SK-N-SH (cell line): ENCODE results near the gene ST7. TPM values are rescaled to one million over a fixed set of nuclear protein-coding genes. Genes with fewer than 3 reads are reported as not detected.

Experiments used
- CTCF ChIA-PET: fragments of 300-600, 350-600 bp; formaldehyde crosslinking; extraction: SDS; loops from one replicate; lab custom pipeline; 2021; lab: Yijun Ruan, JAX
- POLR2A ChIA-PET: fragments of 350-600 bp; sonication (Branson Sonifier 250); formaldehyde crosslinking; extraction: SDS; loops from one replicate; lab custom pipeline; 2020; ENCODE audit warnings: antibody characterized with exemption, inconsistent platforms; lab: Yijun Ruan, JAX
- DNase-seq: peaks from one replicate; pipeline ENCODE4 v3.0.0; 2012
- H2AFZ ChIP-seq: fragments of 200-600 bp; sonication (generic); 2 replicates; pipeline ENCODE4 v1.8.1; 2016; ENCODE audit warnings: antibody characterized with exemption, mild to moderate bottlenecking, low read depth
- H3F3A ChIP-seq: fragments of 200-600 bp; sonication (generic); replicated peaks from 2 replicates; pipeline ENCODE3; 2016; ENCODE audit warnings: antibody characterized with exemption, mild to moderate bottlenecking; ENCODE audit not compliant: insufficient read depth
- H3K27ac ChIP-seq, 2 experiments: fragments of 200-500 bp in 1 of 2; fragments of 200-600 bp in 1 of 2; sonication (Bioruptor generic) in 1 of 2; sonication (generic), shearing (Covaris generic) in 1 of 2; 2 replicates each; pipeline versions ENCODE4 v1.5.1 to v1.6.1; 2014 to 2016; ENCODE audit warnings: low read depth in 2 of 2, inconsistent platforms in 1 of 2, low read length in 1 of 2, mild to moderate bottlenecking in 1 of 2, mixed read lengths in 1 of 2
- H3K27me3 ChIP-seq: fragments of 200-600 bp; sonication (generic), shearing (Covaris generic); 2 replicates; pipeline ENCODE4 v1.6.1; 2016; ENCODE audit warnings: mixed run types; ENCODE audit not compliant: insufficient read depth
- H3K36me3 ChIP-seq, 2 experiments: fragments of 200-500 bp in 1 of 2; fragments of 200-600 bp in 1 of 2; sonication (Bioruptor generic) in 1 of 2; sonication (generic) in 1 of 2; replicated peaks in 1 of 2; 2 replicates each; pipeline versions ENCODE3 to v1.5.1; 2014 to 2016; ENCODE audit warnings: low read length in 1 of 2, mild to moderate bottlenecking in 1 of 2; ENCODE audit not compliant: insufficient read depth in 2 of 2, control insufficient read depth in 1 of 2
- H3K4me1 ChIP-seq, 2 experiments: fragments of 200-500 bp in 1 of 2; fragments of 200-600 bp in 1 of 2; sonication (Bioruptor generic) in 1 of 2; sonication (generic), shearing (Covaris generic) in 1 of 2; 2 replicates each; pipeline versions ENCODE4 v1.5.1 to v1.6.1; 2014 to 2016; ENCODE audit warnings: low read depth in 1 of 2, low read length in 1 of 2, mixed run types in 1 of 2; ENCODE audit not compliant: insufficient read depth in 2 of 2, control insufficient read depth in 1 of 2
- H3K4me2 ChIP-seq: fragments of 200-600 bp; sonication (generic), shearing (Covaris generic); 2 replicates; pipeline ENCODE4 v1.6.1; 2017; ENCODE audit warnings: mixed run types
- H3K4me3 ChIP-seq, 2 experiments: fragments of 200-500 bp in 1 of 2; fragments of 200-600 bp in 1 of 2; sonication (Bioruptor generic) in 1 of 2; sonication (generic), shearing (Covaris generic) in 1 of 2; 2 replicates each; pipeline versions ENCODE4 v1.5.1 to v1.8.1; 2014 to 2016; ENCODE audit warnings: low read depth in 2 of 2, inconsistent platforms in 1 of 2, low read length in 1 of 2, mild to moderate bottlenecking in 1 of 2, mixed read lengths in 1 of 2, moderate library complexity in 1 of 2
- H3K79me2 ChIP-seq: fragments of 200-600 bp; sonication (generic); 2 replicates; pipeline ENCODE4 v1.8.1; 2017; ENCODE audit warnings: mild to moderate bottlenecking; ENCODE audit not compliant: insufficient read depth
- H3K9ac ChIP-seq: fragments of 200-600 bp; sonication (generic); 2 replicates; pipeline ENCODE4 v1.6.1; 2017; ENCODE audit warnings: mixed run types
- H3K9me2 ChIP-seq: fragments of 200-600 bp; sonication (generic); 2 replicates; pipeline ENCODE4 v1.6.1; 2017; ENCODE audit warnings: mixed run types
- H3K9me3 ChIP-seq: fragments of 200-600 bp; sonication (generic); 2 replicates; pipeline ENCODE4 v1.6.1; 2017; ENCODE audit warnings: mixed run types, mild to moderate bottlenecking, moderate library complexity
- H4K20me1 ChIP-seq: fragments of 200-600 bp; sonication (generic); 2 replicates; pipeline ENCODE4 v1.6.1; 2017; ENCODE audit warnings: mild to moderate bottlenecking, mixed run types; ENCODE audit not compliant: insufficient read depth
- CTCF ChIP-seq: fragments of 200-600 bp; sonication (generic); IDR thresholded peaks from 2 replicates; pipeline ENCODE4 v1.6.1; 2017; ENCODE audit warnings: antibody characterized with exemption, mild to moderate bottlenecking, moderate library complexity
- EP300 ChIP-seq, 2 experiments: IDR thresholded peaks; 2 replicates each; pipeline versions ENCODE4 v1.4.0 to v1.6.1; 2012; ENCODE audit warnings: borderline replicate concordance in 1 of 2, low read depth in 1 of 2, low read length in 1 of 2
- EZH2phosphoT487 ChIP-seq: fragments of 200-600 bp; sonication (generic); IDR thresholded peaks from 2 replicates; pipeline ENCODE4 v1.6.1; 2017; ENCODE audit warnings: low read depth, mixed run types, mild to moderate bottlenecking, antibody characterized with exemption, moderate library complexity, borderline replicate concordance
- FOXJ3 ChIP-seq: sonication (generic); formaldehyde crosslinking; IDR thresholded peaks from 2 replicates; pipeline ENCODE4 v1.5.1; 2020; ENCODE audit warnings: mild to moderate bottlenecking, missing genetic modification reagents
- GABPA ChIP-seq: IDR thresholded peaks from 2 replicates; pipeline ENCODE4 v1.4.0; 2012; ENCODE audit warnings: low read depth, mild to moderate bottlenecking
- GATA2 ChIP-seq: sonication (generic); formaldehyde crosslinking; IDR thresholded peaks from 2 replicates; pipeline ENCODE4 v1.5.0; 2020; ENCODE audit warnings: mild to moderate bottlenecking, missing genetic modification reagents
- MEF2A ChIP-seq: IDR thresholded peaks from 2 replicates; pipeline ENCODE4 v1.4.0; 2012; ENCODE audit warnings: low read depth, borderline replicate concordance
- NRF1 ChIP-seq: IDR thresholded peaks from 2 replicates; pipeline ENCODE4 v1.6.1; 2012; ENCODE audit warnings: low read depth, mild to moderate bottlenecking, low read length
- POLR2AphosphoS5 ChIP-seq: IDR thresholded peaks from 2 replicates; pipeline ENCODE4 v1.6.1; 2012; ENCODE audit warnings: low read depth, low read length
- RAD21 ChIP-seq: IDR thresholded peaks from 2 replicates; pipeline ENCODE4 v1.6.1; 2012; ENCODE audit warnings: mild to moderate bottlenecking, low read length
- RFX5 ChIP-seq: IDR thresholded peaks from 2 replicates; pipeline ENCODE4 v1.6.1; 2012; ENCODE audit warnings: mild to moderate bottlenecking, improper control_type of control experiment, low read length
- SIN3A ChIP-seq: IDR thresholded peaks from 2 replicates; pipeline ENCODE4 v1.6.1; 2012; ENCODE audit warnings: low read depth, mild to moderate bottlenecking, low read length, moderate library complexity, borderline replicate concordance
- TAF1 ChIP-seq: IDR thresholded peaks from 2 replicates; pipeline ENCODE4 v1.6.1; 2012; ENCODE audit warnings: low read depth, mild to moderate bottlenecking, low read length, moderate library complexity, borderline replicate concordance
- TCF12 ChIP-seq: IDR thresholded peaks from 2 replicates; pipeline ENCODE4 v1.4.0; 2012
- TEAD4 ChIP-seq: IDR thresholded peaks from 2 replicates; pipeline ENCODE4 v1.4.0; 2012; ENCODE audit warnings: mild to moderate bottlenecking, borderline replicate concordance; ENCODE audit not compliant: insufficient read depth
- YY1 ChIP-seq: IDR thresholded peaks from 2 replicates; pipeline ENCODE4 v1.4.0; 2012; ENCODE audit warnings: low read depth, mild to moderate bottlenecking
- WGBS: methylation state at CpG from one replicate; pipeline ENCODE4 v1.1.6; 2017; ENCODE audit warnings: low lambda C conversion rate; 5-methylcytosine and 5-hydroxymethylcytosine counted together
- polyA plus RNA-seq, 3 experiments: library from polyadenylated mRNA; depleted of rRNA; stranded (reverse); fragments of >200 nt; gene quantifications; 2 replicates each; pipeline ENCODE4 v1.2.3, GENCODE V29; 2012

The ST7 gene
- polyA plus RNA-seq, 1 of the 3 experiments (the other 2 are of a cell fraction) = 23.5 TPM

GRCh38 chr7:116967254-116967922, 14.1 kb downstream of the ST7 start:
- H3K9ac ChIP-seq = no peak overlapping the region
- POLR2A ChIA-PET = interaction anchor here (1.4 kb wide), 1 partner anchor 13 kb away, joined by 6 read pairs; no protein-coding TSS in a partner anchor
- WGBS = 100% methylated on average over 5 of the region's 5 CpGs
- H3F3A ChIP-seq = no peaks in the 10 kb centered on the region
- H3K9me2 ChIP-seq = no peaks in the 10 kb centered on the region
- H3K4me3 ChIP-seq = no peak overlapping the region
- peaks cover 0 to 6% of the 10 kb centered on the region in 2 experiments; a peak in 2 of 4 replicates for H3K4me1 ChIP-seq
- no peaks in the 10 kb centered on the region for H4K20me1 ChIP-seq
- no peaks in the 10 kb centered on the region for H3K9me3 ChIP-seq
- peaks cover 64% of the 10 kb centered on the region for H3K79me2 ChIP-seq
- H3K36me3 ChIP-seq = no peaks in the 10 kb centered on the region
- CTCF ChIA-PET = interaction anchor here (1.1 to 6.4 kb wide), 5 partner anchors 11 to 160 kb away, joined by 5 to 57 read pairs (median 6); no protein-coding TSS in a partner anchor
- no peak overlapping the region for H3K27ac ChIP-seq
- H3K27me3 ChIP-seq = no peaks in the 10 kb centered on the region
- no peak for DNase-seq
- TF ChIP-seq GABPA (no peak), NRF1 (no peak), SIN3A (no peak), TAF1 (no peak), RFX5 (no peak), EZH2phosphoT487 (no peak), EP300 (IDR thresholded peaks at IDR 0.05; ENCODE audit: borderline replicate concordance in 1 of 2, low read depth in 1 of 2, low read length in 1 of 2) (no peak), YY1 (no peak), FOXJ3 (CRISPR knock-in tag) (no peak), GATA2 (CRISPR knock-in tag) (no peak), TEAD4 (no peak)
- no peak overlapping the region for H3K4me2 ChIP-seq
- H2AFZ ChIP-seq = no peak overlapping the region

DNA sequence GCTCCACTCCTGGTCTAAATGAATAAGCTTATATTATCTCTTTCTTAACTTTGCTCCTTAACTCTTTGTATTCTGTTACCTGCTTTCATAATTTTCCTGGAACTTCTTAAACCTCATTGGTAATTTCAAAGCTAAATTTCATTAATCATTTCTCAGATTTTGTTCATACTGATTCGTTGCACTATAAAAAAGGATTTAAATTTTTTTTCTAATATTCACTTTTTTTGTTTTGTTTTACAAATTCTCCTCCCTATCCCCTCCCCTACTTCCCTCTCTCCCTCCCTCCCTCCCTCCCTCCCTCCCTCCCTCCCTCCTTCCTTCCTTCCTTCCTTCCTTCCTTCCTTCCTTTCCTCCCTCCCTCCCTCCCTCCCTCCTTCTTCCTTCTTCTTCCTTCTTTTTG, 14.7 kb downstream of the ST7 start:
- POLR2A ChIA-PET = no interaction called here
- peaks cover 0 to 6% of the 10 kb centered on the region in 2 experiments; a peak in 2 of 4 replicates for H3K4me1 ChIP-seq

More for the DNA sequence above, 14.7 kb downstream of the ST7 start:
- no peak overlapping the region for H3K9ac ChIP-seq
- H3K9me2 ChIP-seq = no peaks in the 10 kb centered on the region
- H3K27me3 ChIP-seq = no peaks in the 10 kb centered on the region
- no peak overlapping the region for H3K4me3 ChIP-seq
- H3F3A ChIP-seq = no peaks in the 10 kb centered on the region
- no peak for DNase-seq
- 69% methylated on average over 1 of the region's 1 CpG for WGBS
- no peak overlapping the region for H2AFZ ChIP-seq
- no peaks in the 10 kb centered on the region for H4K20me1 ChIP-seq
- TF ChIP-seq GATA2 (CRISPR knock-in tag) = no peak
- no peak for TF ChIP-seq MEF2A
- no peak for TF ChIP-seq TAF1
- TF ChIP-seq POLR2AphosphoS5 = no peak
- no peak for TF ChIP-seq TCF12
- no peak for TF ChIP-seq RAD21
- no peak for TF ChIP-seq CTCF
- TF ChIP-seq, all 33 proteins: peak for 0
- Histone ChIP-seq H3K9me3 (no peaks in the 10 kb centered on the region), H3K36me3 (no peaks in the 10 kb centered on the region), H3K4me2 (no peak overlapping the region), H3K79me2 (peaks cover 58% of the 10 kb centered on the region), H3K27ac (no peak overlapping the region)
- CTCF ChIA-PET = interaction anchor here (1.4 to 6.4 kb wide), 4 partner anchors 11 to 159 kb away, joined by 5 to 57 read pairs (median 6); no protein-coding TSS in a partner anchor
